PFSK-1 (cell line): ENCODE data around the gene HS6ST3.

Experiments used
- FOXP2 ChIP-seq: optimal IDR thresholded peaks from 2 replicates; pipeline ENCODE3; 2011; ENCODE audit warnings: borderline replicate concordance, control low read depth, inconsistent platforms; ENCODE audit not compliant: insufficient read depth; ENCODE audit errors: extremely low read length, extremely low read depth
- POLR2AphosphoS5 ChIP-seq: IDR thresholded peaks from 2 replicates; pipeline ENCODE4 v1.6.1; 2012; ENCODE audit warnings: low read depth, mild to moderate bottlenecking, control low read depth, low read length, moderate library complexity
- REST ChIP-seq, 2 experiments: IDR thresholded peaks; 2 replicates each; pipeline versions ENCODE4 v1.6.1 to v1.8.0; 2011 to 2012; ENCODE audit warnings: low read depth in 2 of 2, low read length in 2 of 2, control low read depth in 1 of 2, inconsistent platforms in 1 of 2, mild to moderate bottlenecking in 1 of 2, moderate library complexity in 1 of 2; ENCODE audit not compliant: insufficient read depth in 1 of 2
- SIN3A ChIP-seq: IDR thresholded peaks from 2 replicates; pipeline ENCODE4 v1.6.1; 2012; ENCODE audit warnings: mild to moderate bottlenecking, low read length, moderate library complexity, borderline replicate concordance; ENCODE audit not compliant: insufficient read depth
- TAF1 ChIP-seq: IDR thresholded peaks from 2 replicates; pipeline ENCODE4 v1.6.1; 2012; ENCODE audit warnings: low read length, control low read depth, borderline replicate concordance; ENCODE audit not compliant: insufficient read depth

Gene HS6ST3

GRCh38 chr13:96783511-96783910, 693.6 kb downstream of the HS6ST3 start:
- TF ChIP-seq REST (IDR thresholded peaks at IDR 0.05; ENCODE audit: insufficient read depth in 1 of 2, low read depth in 2 of 2, low read length in 2 of 2) (no peak), FOXP2 (no peak), SIN3A (no peak), POLR2AphosphoS5 (no peak), TAF1 (no peak)

- TF ChIP-seq REST (IDR thresholded peaks at IDR 0.05; ENCODE audit: insufficient read depth in 1 of 2, low read depth in 2 of 2, low read length in 2 of 2) (no peak), FOXP2 (no peak), SIN3A (no peak), POLR2AphosphoS5 (no peak), TAF1 (no peak)
Observed at GRCh38 chr13:96785986-96786385, 696.1 kb downstream of the HS6ST3 start.

- no peak for TF ChIP-seq TAF1
- no peak for TF ChIP-seq FOXP2
Observed at GRCh38 chr13:96792188-96792587, 702.3 kb downstream of the HS6ST3 start.

- TF ChIP-seq SIN3A (no peak), REST (IDR thresholded peaks at IDR 0.05; ENCODE audit: insufficient read depth in 1 of 2, low read depth in 2 of 2, low read length in 2 of 2) (no peak), TAF1 (no peak), POLR2AphosphoS5 (no peak), FOXP2 (no peak)
Observed at GRCh38 chr13:96792736-96793403, 703.0 kb downstream of the HS6ST3 start.

GRCh38 chr13:96793404-96793755, 703.5 kb downstream of the HS6ST3 start:
- TF ChIP-seq FOXP2 (no peak), TAF1 (no peak), POLR2AphosphoS5 (no peak), SIN3A (no peak), REST (IDR thresholded peaks at IDR 0.05; ENCODE audit: insufficient read depth in 1 of 2, low read depth in 2 of 2, low read length in 2 of 2) (no peak)
